Activated naive CD4-positive, alpha-beta T cell treated with anti-CD3 and anti-CD28 coated beads for 36 hours (primary cell): ENCODE results near the gene RARRES2. TPM values are rescaled to one million over a fixed set of nuclear protein-coding genes. Genes with fewer than 3 reads are reported as not detected.
"Not testable (repeated sequence)": the region's sequence is repeated elsewhere in the genome, so short reads cannot be mapped to it uniquely, and the experiment has no call there.

Experiments
- CTCF ChIA-PET: fragments of 350-600 bp; sonication (Branson Sonifier 250); formaldehyde crosslinking; loops from one replicate; lab custom pipeline; 2021; ENCODE audit warnings: antibody characterized with exemption; lab: Charles Lee
- DNase-seq: peaks from one replicate; pipeline ENCODE4 v3.0.0-alpha.2; 2020
- H3K27ac Mint-ChIP-seq: one replicate; pipeline ENCODE4 v1.8.0; 2021; ENCODE audit warnings: mild to moderate bottlenecking, mixed read lengths
- H3K27me3 Mint-ChIP-seq: one replicate; pipeline ENCODE4 v1.8.0; 2021; ENCODE audit warnings: low read depth, mixed read lengths
- H3K36me3 Mint-ChIP-seq: one replicate; pipeline ENCODE4 v1.8.0; 2021; ENCODE audit warnings: low read depth, mixed read lengths
- H3K4me1 Mint-ChIP-seq: one replicate; pipeline ENCODE4 v1.8.0; 2021; ENCODE audit warnings: low read depth, mixed read lengths
- H3K4me3 Mint-ChIP-seq: one replicate; pipeline ENCODE4 v1.8.0; 2021; ENCODE audit warnings: mild to moderate bottlenecking, moderate library complexity, mixed read lengths
- H3K9me3 Mint-ChIP-seq: one replicate; pipeline ENCODE4 v1.8.0; 2021; ENCODE audit warnings: mixed read lengths
- intact Hi-C: fragments of 100-400 bp; cut with micrococcal nuclease; formaldehyde crosslinking; loops from one replicate; pipeline ENCODE4 v1.15.1; 2023
- total RNA-seq, 2 experiments: library from RNA; stranded (reverse); gene quantifications; one replicate each; pipeline ENCODE4 v1.2.3, GENCODE V29; 2021

Gene RARRES2
- total RNA-seq, 2 experiments from 2014 or later = not detected

- peaks cover 4% of the 10 kb centered on the region for H3K4me1 Mint-ChIP-seq
- intact Hi-C loops = no loop called here
- H3K4me3 Mint-ChIP-seq = no peak overlapping the region
- no peaks in the 10 kb centered on the region for H3K27me3 Mint-ChIP-seq
- H3K27ac Mint-ChIP-seq = no peak overlapping the region
- no peak for DNase-seq
- no peaks in the 10 kb centered on the region for H3K9me3 Mint-ChIP-seq
- CTCF ChIA-PET = no interaction called here
- H3K36me3 Mint-ChIP-seq = no peaks in the 10 kb centered on the region
Measured at GRCh38 chr7:150307129-150307528, 34.3 kb downstream of the RARRES2 start.

- CTCF ChIA-PET = interaction anchor here (0.7 kb wide), 1 partner anchor 114 kb away, joined by 3 read pairs; no protein-coding TSS in a partner anchor
- intact Hi-C loops, DNase-seq, H3K27me3 Mint-ChIP-seq, H3K36me3 Mint-ChIP-seq, H3K4me1 Mint-ChIP-seq, H3K9me3 Mint-ChIP-seq, H3K4me3 Mint-ChIP-seq, H3K27ac Mint-ChIP-seq: not testable (repeated sequence)
Measured at GRCh38 chr7:150306377-150306776, 35.1 kb downstream of the RARRES2 start.

- H3K36me3 Mint-ChIP-seq, H3K4me1 Mint-ChIP-seq, H3K9me3 Mint-ChIP-seq, H3K27me3 Mint-ChIP-seq, H3K4me3 Mint-ChIP-seq, H3K27ac Mint-ChIP-seq, intact Hi-C loops, CTCF ChIA-PET, DNase-seq: not testable (repeated sequence)
Measured at GRCh38 chr7:150305903-150306284, 35.5 kb downstream of the RARRES2 start.

- intact Hi-C loops, H3K27me3 Mint-ChIP-seq, H3K4me3 Mint-ChIP-seq, CTCF ChIA-PET, DNase-seq, H3K36me3 Mint-ChIP-seq, H3K9me3 Mint-ChIP-seq, H3K27ac Mint-ChIP-seq, H3K4me1 Mint-ChIP-seq: not testable (repeated sequence)
Measured at GRCh38 chr7:150305259-150305902, 36.0 kb downstream of the RARRES2 start.

- CTCF ChIA-PET, H3K4me1 Mint-ChIP-seq, DNase-seq, H3K27me3 Mint-ChIP-seq, H3K4me3 Mint-ChIP-seq, intact Hi-C loops, H3K9me3 Mint-ChIP-seq, H3K36me3 Mint-ChIP-seq, H3K27ac Mint-ChIP-seq: not testable (repeated sequence)
Measured at GRCh38 chr7:150304499-150305258, 36.8 kb downstream of the RARRES2 start.

- intact Hi-C loops, H3K4me3 Mint-ChIP-seq, H3K27ac Mint-ChIP-seq, H3K36me3 Mint-ChIP-seq, H3K9me3 Mint-ChIP-seq, DNase-seq, H3K4me1 Mint-ChIP-seq, H3K27me3 Mint-ChIP-seq, CTCF ChIA-PET: not testable (repeated sequence)
Measured at GRCh38 chr7:150302908-150303310, 38.5 kb downstream of the RARRES2 start.

GRCh38 chr7:150297978-150298377, 43.5 kb downstream of the RARRES2 start:
- intact Hi-C loops, CTCF ChIA-PET: not testable (repeated sequence)

GRCh38 chr7:150296802-150297201, 44.6 kb downstream of the RARRES2 start:
- H3K9me3 Mint-ChIP-seq, H3K4me1 Mint-ChIP-seq, CTCF ChIA-PET, H3K27ac Mint-ChIP-seq, intact Hi-C loops, H3K4me3 Mint-ChIP-seq, DNase-seq, H3K27me3 Mint-ChIP-seq, H3K36me3 Mint-ChIP-seq: not testable (repeated sequence)

More at GRCh38 chr7:150297978-150298377, 43.5 kb downstream of the RARRES2 start:
- not testable (repeated sequence) for DNase-seq, H3K4me3 Mint-ChIP-seq, H3K27me3 Mint-ChIP-seq, H3K36me3 Mint-ChIP-seq, H3K27ac Mint-ChIP-seq, H3K4me1 Mint-ChIP-seq, H3K9me3 Mint-ChIP-seq

GRCh38 chr7:150295614-150296013, 45.8 kb downstream of the RARRES2 start:
- H3K4me3 Mint-ChIP-seq, H3K27me3 Mint-ChIP-seq, intact Hi-C loops, CTCF ChIA-PET, H3K4me1 Mint-ChIP-seq, H3K36me3 Mint-ChIP-seq, DNase-seq, H3K27ac Mint-ChIP-seq, H3K9me3 Mint-ChIP-seq: not testable (repeated sequence)

- H3K27ac Mint-ChIP-seq, CTCF ChIA-PET, H3K27me3 Mint-ChIP-seq, H3K4me3 Mint-ChIP-seq, H3K9me3 Mint-ChIP-seq, DNase-seq, H3K36me3 Mint-ChIP-seq, H3K4me1 Mint-ChIP-seq, intact Hi-C loops: not testable (repeated sequence)
Measured at GRCh38 chr7:150295027-150295426, 46.4 kb downstream of the RARRES2 start.

GRCh38 chr7:150290317-150290716, 51.1 kb downstream of the RARRES2 start:
- CTCF ChIA-PET = interaction anchor here (0.5 kb wide), 1 partner anchor 303 kb away, joined by 3 read pairs; no protein-coding TSS in a partner anchor
- DNase-seq, H3K27ac Mint-ChIP-seq, H3K4me1 Mint-ChIP-seq, H3K9me3 Mint-ChIP-seq, intact Hi-C loops, H3K36me3 Mint-ChIP-seq, H3K4me3 Mint-ChIP-seq, H3K27me3 Mint-ChIP-seq: not testable (repeated sequence)

- not testable (repeated sequence) for DNase-seq
Measured at GRCh38 chr7:150288816-150289215, 52.6 kb downstream of the RARRES2 start.

More at GRCh38 chr7:150288816-150289215, 52.6 kb downstream of the RARRES2 start:
- H3K4me1 Mint-ChIP-seq, CTCF ChIA-PET, intact Hi-C loops, H3K27ac Mint-ChIP-seq, H3K4me3 Mint-ChIP-seq, H3K36me3 Mint-ChIP-seq, H3K9me3 Mint-ChIP-seq, H3K27me3 Mint-ChIP-seq: not testable (repeated sequence)
